Dendritic cell treated with granulocyte-macrophage colony-stimulating factor and Interleukin-4, amounts not matched to agents 40 ng/mL and 50 ng/mL, for 4 days (primary cell): ENCODE results near the gene THSD7B.
"Not testable (repeated sequence)": the region's sequence is repeated elsewhere in the genome, so short reads cannot be mapped to it uniquely, and the experiment has no call there.

Source experiments
- H3K27ac Mint-ChIP-seq: one replicate; pipeline ENCODE4 v1.8.0; 2022; ENCODE audit warnings: mild to moderate bottlenecking, mixed read lengths
- H3K27me3 Mint-ChIP-seq: one replicate; pipeline ENCODE4 v1.8.0; 2022; ENCODE audit warnings: mild to moderate bottlenecking, mixed read lengths
- H3K36me3 Mint-ChIP-seq: one replicate; pipeline ENCODE4 v1.8.0; 2022; ENCODE audit warnings: low read depth, mixed read lengths
- H3K4me1 Mint-ChIP-seq: one replicate; pipeline ENCODE4 v1.8.0; 2022; ENCODE audit warnings: low read depth, mixed read lengths
- H3K4me3 Mint-ChIP-seq: one replicate; pipeline ENCODE4 v1.8.0; 2022; ENCODE audit warnings: mild to moderate bottlenecking, moderate library complexity, mixed read lengths
- H3K9me3 Mint-ChIP-seq: one replicate; pipeline ENCODE4 v1.8.0; 2022; ENCODE audit warnings: mixed read lengths
- intact Hi-C: fragments of 100-400 bp; cut with micrococcal nuclease; formaldehyde crosslinking; loops from one replicate; pipeline ENCODE4 v1.15.0; 2022

THSD7B gene

DNA sequence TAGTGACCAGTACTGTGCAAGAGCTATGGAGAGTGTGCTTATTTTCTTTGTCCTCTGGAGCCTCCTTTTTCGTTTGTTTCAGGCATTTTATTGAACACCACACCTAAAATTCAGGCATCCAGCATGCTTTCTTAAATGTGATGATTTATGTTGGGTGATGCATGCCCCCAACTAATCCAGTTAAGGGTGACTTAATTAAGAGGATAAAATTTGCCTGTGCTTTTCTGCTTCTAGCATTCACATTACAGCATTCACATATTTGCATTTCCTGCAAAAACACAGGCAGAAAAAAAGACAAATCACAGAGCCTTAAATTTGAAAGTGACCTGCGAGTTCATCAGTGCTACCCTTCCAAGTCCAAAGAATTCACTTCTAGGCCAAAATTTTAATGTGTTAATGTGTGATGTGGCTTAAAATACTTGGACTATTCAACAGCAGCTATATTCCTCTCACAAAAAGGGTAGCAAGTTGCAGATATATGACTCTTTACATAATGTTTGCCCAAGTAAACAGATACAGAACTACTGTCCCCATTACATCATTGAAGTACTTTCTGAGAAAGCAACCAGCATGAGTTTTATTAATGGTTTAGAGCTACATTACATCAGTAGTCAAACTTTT is 286.5 kb downstream of the THSD7B start:
- H3K27me3 Mint-ChIP-seq, result no peaks in the 10 kb centered on the region
- intact Hi-C loops, result no loop called here
- no peak overlapping the region for H3K4me3 Mint-ChIP-seq
- no peaks in the 10 kb centered on the region for H3K36me3 Mint-ChIP-seq
- H3K4me1 Mint-ChIP-seq, result no peaks in the 10 kb centered on the region
- H3K27ac Mint-ChIP-seq, result no peak overlapping the region
- no peaks in the 10 kb centered on the region for H3K9me3 Mint-ChIP-seq

DNA sequence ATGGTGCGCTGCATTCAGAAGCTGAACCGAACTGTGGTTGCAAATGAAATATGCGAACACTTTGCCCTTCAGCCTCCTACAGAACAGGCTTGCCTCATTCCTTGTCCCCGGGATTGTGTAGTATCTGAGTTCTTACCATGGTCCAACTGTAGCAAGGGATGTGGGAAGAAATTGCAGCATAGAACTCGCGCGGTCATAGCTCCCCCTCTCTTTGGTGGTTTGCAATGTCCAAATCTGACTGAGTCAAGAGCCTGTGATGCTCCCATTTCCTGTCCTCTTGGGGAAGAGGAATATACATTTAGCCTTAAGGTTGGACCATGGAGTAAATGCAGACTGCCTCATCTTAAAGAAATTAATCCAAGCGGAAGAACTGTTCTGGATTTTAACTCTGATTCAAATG is 291.4 kb downstream of the THSD7B start:
- Mint-ChIP-seq H3K27me3 (no peaks in the 10 kb centered on the region), H3K4me1 (no peaks in the 10 kb centered on the region), H3K27ac (no peak overlapping the region), H3K36me3 (no peaks in the 10 kb centered on the region), H3K4me3 (no peak overlapping the region), H3K9me3 (no peaks in the 10 kb centered on the region)
- intact Hi-C loops, result no loop called here

DNA sequence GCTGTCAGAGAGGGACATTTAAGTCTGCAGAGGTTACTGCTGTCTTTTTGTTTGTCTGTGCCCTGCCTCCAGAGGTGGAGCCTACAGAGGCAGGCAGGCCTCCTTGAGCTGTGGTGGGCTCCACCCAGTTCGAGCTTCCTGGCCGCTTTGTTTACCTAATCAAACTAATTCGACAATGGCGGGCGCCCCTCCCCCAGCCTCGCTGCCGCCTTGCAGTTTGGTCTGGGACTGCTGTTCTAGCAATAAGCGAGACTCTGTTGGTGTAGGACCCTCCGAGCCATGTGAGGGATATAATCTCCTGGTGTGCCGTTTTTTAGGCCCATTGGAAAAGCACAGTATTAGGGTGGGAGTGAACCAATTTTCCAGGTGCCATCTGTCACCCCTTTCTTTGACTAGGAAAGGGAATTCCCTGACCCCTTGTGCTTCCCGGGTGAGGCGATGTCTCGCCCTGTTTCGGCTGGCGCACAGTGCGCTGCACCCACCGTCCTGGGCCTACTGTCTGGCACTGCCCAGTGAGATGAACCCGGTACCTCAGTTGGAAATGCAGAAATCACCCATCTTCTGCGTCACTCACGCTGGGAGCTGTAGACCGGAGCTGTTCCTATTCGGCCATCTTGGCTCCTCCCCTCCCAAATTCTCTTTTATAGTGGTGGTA is 310.9 kb downstream of the THSD7B start:
- H3K36me3 Mint-ChIP-seq, H3K27me3 Mint-ChIP-seq, H3K4me1 Mint-ChIP-seq, H3K4me3 Mint-ChIP-seq, H3K27ac Mint-ChIP-seq, intact Hi-C loops: not testable (repeated sequence)
- H3K9me3 Mint-ChIP-seq, result peaks cover 38% of the 10 kb centered on the region

DNA sequence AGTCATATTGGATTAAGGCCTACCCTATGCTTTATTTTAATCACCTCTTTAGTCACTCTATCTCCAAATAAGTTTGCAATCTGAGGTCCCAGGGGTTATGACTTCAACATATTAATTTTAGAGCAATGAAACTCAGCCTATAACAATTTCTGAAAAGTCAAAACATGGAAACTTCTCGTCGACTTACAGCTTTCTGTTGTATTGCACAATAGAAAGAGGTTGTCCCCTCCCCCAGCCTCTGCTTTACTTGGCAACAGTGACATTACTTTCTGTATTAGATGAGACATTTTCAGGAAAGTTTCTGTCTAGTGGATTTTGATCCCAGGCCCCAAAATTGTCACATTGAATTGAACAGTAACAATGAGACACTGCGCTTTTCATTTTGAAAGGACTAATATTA is 326.4 kb downstream of the THSD7B start:
- H3K36me3 Mint-ChIP-seq, result no peaks in the 10 kb centered on the region
- H3K27ac Mint-ChIP-seq, result no peak overlapping the region
- peaks cover 9% of the 10 kb centered on the region for H3K9me3 Mint-ChIP-seq
- no peaks in the 10 kb centered on the region for H3K4me1 Mint-ChIP-seq
- no peak overlapping the region for H3K4me3 Mint-ChIP-seq
- intact Hi-C loops, result no loop called here
- H3K27me3 Mint-ChIP-seq, result no peaks in the 10 kb centered on the region

DNA sequence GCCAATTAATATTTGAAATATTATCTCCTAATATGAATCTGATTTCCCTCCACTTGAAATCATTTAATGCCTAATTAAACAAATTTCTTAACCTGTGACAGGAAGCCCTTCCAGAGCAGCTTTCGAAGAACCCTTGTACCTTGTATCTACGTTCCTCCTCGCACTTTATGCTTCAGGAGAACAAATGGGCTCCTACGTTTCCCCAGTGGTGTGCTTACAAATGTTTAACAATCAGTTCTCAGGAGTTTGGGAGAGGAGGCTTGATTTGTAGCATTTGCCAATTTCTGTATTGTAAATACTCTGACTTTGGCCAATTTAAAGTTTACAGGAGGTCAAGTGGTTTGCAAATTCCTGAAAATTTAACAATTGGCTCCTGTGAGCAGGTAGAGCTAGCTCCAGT is 327.8 kb downstream of the THSD7B start:
- intact Hi-C loops, result no loop called here
- Mint-ChIP-seq H3K4me3 (no peak overlapping the region), H3K36me3 (no peaks in the 10 kb centered on the region), H3K4me1 (no peaks in the 10 kb centered on the region), H3K27ac (no peak overlapping the region), H3K9me3 (no peaks in the 10 kb centered on the region), H3K27me3 (no peaks in the 10 kb centered on the region)

DNA sequence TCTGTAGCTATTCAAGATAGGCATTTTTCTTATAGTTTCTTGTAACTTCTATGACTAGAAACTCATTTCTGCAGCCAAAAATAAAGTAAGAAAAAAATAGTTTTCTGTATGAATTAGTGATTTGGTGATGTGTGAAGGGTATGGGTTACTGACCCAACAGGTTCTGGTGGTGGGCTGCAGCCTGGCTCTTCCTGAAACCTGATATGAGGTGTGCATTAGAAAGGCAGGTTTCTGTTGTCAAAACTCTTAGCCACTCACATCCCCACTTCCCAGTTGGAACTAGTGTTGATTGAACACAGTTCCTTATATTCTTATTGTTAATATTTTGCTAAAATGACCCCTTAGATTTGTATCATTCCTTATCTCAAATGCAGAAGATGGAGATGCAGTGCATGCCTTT is 330.8 kb downstream of the THSD7B start:
- H3K27me3 Mint-ChIP-seq, result no peaks in the 10 kb centered on the region
- no peak overlapping the region for H3K4me3 Mint-ChIP-seq
- H3K4me1 Mint-ChIP-seq, result no peaks in the 10 kb centered on the region

DNA sequence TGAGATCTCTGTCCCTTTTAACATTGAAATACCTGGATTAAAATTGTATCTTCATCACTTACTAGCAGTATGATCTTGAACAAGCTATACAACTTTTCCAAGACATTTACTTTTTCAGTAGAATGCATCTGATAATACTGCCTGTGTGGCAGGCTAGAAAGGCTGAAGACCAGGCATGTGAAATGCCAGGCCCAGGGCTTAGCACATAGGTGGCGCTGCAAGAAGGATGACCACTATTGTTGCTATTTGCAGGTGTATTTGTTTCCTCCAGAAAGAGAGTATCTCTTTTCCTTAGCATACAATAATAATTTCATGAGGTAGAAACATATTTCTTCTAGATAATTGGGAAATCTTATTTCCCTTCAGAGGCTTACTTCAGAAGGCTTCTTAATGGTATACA is 331.3 kb downstream of the THSD7B start:
- no peaks in the 10 kb centered on the region for H3K36me3 Mint-ChIP-seq
- no peaks in the 10 kb centered on the region for H3K4me1 Mint-ChIP-seq
- intact Hi-C loops, result no loop called here
- no peaks in the 10 kb centered on the region for H3K27me3 Mint-ChIP-seq
- no peak overlapping the region for H3K27ac Mint-ChIP-seq
- no peak overlapping the region for H3K4me3 Mint-ChIP-seq
- H3K9me3 Mint-ChIP-seq, result no peaks in the 10 kb centered on the region

More for the DNA sequence above, 330.8 kb downstream of the THSD7B start:
- intact Hi-C loops, result no loop called here
- Mint-ChIP-seq H3K36me3 (no peaks in the 10 kb centered on the region), H3K9me3 (no peaks in the 10 kb centered on the region), H3K27ac (no peak overlapping the region)

DNA sequence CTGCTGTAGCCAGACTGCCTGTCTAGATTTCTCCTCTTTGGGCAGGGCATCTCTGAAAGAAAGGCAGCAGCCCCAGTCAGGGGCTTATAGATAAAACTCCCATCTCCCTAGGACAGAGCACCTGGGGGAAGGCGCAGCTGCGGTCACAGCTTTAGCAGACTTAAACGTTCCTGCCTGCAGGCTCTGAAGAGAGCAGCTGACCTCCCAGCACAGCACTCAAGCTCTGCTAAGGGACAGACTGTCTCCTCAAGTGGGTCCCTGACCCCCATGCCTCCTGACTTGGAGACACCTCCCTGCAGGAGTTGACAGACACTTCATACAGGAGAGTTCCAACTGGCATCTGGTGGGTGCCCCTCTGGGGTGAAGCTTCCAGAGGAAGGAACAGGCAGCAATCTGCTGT is 336.5 kb downstream of the THSD7B start:
- peaks cover 27% of the 10 kb centered on the region for H3K9me3 Mint-ChIP-seq
- intact Hi-C loops, H3K4me1 Mint-ChIP-seq, H3K27ac Mint-ChIP-seq, H3K4me3 Mint-ChIP-seq, H3K36me3 Mint-ChIP-seq, H3K27me3 Mint-ChIP-seq: not testable (repeated sequence)

DNA sequence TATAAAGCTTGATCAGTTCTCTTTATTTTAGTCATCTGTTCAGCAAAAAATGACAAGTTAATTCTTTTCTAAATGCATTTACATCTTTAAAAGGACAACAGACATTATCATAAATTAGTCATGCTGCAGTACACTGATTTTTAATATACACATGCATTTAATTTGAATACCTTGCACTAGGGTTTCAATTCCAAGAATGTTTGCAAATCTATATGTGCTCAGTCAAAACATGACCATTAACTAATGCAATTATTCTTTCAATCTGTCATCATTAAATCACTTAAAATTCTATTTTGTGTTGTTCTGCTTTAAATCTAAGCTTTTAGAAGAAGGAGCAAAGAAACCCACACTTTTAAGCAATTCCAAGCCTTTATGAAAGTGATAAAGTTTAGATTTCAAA is 342.6 kb downstream of the THSD7B start:
- intact Hi-C loops, result no loop called here
- no peak overlapping the region for H3K27ac Mint-ChIP-seq

DNA sequence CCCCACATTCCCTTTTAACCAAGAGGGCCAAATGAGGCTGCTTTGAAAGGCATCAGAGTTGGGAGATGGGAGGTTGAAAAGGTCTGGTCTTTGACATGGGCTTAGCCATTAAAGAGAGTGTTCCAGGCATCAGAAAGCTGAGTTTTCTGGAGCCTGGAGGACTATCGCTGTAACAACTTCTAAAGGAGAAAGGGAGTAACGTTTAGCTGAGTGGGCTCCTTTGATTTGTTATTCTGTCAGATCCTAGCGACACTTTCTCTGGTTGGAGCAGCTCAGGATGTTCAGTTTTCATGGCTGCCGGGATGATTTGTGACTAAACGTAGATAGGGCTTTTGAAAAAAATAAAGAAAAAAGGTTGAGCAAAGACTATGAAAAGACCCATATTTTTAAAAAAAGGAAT is 346.6 kb downstream of the THSD7B start:
- H3K27me3 Mint-ChIP-seq, result no peaks in the 10 kb centered on the region
- H3K4me3 Mint-ChIP-seq, result no peak overlapping the region
- H3K4me1 Mint-ChIP-seq, result no peaks in the 10 kb centered on the region
- H3K9me3 Mint-ChIP-seq, result no peaks in the 10 kb centered on the region
- intact Hi-C loops, result no loop called here
- no peaks in the 10 kb centered on the region for H3K36me3 Mint-ChIP-seq
- no peak overlapping the region for H3K27ac Mint-ChIP-seq

More for the DNA sequence above, 342.6 kb downstream of the THSD7B start:
- H3K4me3 Mint-ChIP-seq, result no peak overlapping the region
- H3K4me1 Mint-ChIP-seq, result no peaks in the 10 kb centered on the region
- H3K9me3 Mint-ChIP-seq, result peaks cover 15% of the 10 kb centered on the region
- H3K27me3 Mint-ChIP-seq, result no peaks in the 10 kb centered on the region
- no peaks in the 10 kb centered on the region for H3K36me3 Mint-ChIP-seq

DNA sequence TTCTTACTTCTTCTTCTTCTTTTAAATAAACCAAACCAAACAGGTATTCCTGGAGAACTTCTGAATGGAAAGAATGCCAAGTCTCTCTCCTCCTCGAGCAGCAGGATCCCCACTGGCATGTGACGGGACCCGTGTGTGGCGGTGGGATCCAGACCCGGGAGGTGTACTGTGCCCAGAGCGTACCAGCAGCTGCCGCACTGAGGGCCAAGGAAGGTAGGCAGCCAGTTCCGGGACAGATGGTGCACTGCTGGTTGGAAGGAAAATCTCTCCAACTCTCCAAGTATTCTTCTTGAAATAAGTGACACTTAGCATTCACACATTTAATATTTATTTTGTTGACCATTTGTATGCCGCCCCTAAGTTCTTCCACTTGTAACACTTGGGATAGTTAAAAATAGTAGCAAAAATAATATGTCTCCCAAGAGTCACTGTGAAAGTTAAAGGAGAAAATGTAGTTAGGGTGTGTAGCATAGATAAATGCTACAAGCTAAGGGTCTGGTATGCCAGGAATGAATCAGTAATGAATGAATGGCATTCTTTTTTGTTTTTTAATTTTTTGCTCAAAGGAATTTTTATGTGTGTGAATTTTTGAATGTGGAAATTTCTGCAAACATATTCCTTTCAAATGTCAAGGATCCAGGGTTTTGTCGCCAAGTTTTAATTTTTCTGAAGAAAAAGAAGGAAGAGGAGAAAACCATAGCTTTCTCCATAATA is 349.9 kb downstream of the THSD7B start:
- Mint-ChIP-seq H3K36me3 (no peaks in the 10 kb centered on the region), H3K27me3 (no peaks in the 10 kb centered on the region), H3K4me1 (no peaks in the 10 kb centered on the region), H3K27ac (no peak overlapping the region), H3K4me3 (no peak overlapping the region), H3K9me3 (no peaks in the 10 kb centered on the region)
- intact Hi-C loops, result no loop called here

DNA sequence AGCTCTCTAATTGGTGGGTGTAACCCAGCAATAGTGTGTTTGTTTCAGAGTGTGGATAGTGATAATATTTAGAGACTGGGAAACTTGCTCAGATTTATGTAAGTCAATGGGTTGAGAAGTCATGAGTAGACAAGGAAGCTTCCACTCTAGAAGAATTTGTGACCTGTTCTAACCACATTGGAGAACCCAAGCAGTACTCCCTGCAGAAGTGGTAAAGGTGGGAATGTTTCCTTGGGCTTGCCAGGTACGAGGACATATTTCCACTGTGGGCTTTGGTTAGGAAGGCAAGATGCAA is 350.4 kb downstream of the THSD7B start:
- H3K27ac Mint-ChIP-seq, result no peak overlapping the region
- intact Hi-C loops, result no loop called here
- no peaks in the 10 kb centered on the region for H3K9me3 Mint-ChIP-seq
- no peaks in the 10 kb centered on the region for H3K36me3 Mint-ChIP-seq
- H3K4me1 Mint-ChIP-seq, result no peaks in the 10 kb centered on the region
- H3K27me3 Mint-ChIP-seq, result no peaks in the 10 kb centered on the region
- H3K4me3 Mint-ChIP-seq, result no peak overlapping the region

DNA sequence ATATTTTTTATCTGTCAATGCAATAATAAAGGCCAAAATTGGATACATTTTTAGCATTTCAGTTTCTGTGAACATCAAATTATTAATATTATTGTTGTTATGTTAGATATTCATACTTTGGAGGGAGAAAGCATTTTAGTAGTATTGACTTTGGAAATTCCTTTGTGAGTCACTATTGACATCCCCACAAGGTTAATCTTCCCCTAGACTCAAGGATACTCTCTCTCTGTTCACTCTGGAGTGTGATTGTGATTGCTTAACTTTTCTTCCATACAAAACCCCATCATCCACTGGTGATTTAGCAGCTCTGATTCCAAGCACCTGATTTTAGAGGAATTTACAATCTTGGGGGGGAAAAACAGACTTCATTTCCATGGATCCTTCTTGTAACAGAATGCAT is 352.0 kb downstream of the THSD7B start:
- Mint-ChIP-seq H3K9me3 (no peaks in the 10 kb centered on the region), H3K36me3 (no peaks in the 10 kb centered on the region), H3K27ac (no peak overlapping the region), H3K4me1 (no peaks in the 10 kb centered on the region), H3K4me3 (no peak overlapping the region), H3K27me3 (no peaks in the 10 kb centered on the region)
- intact Hi-C loops, result no loop called here

DNA sequence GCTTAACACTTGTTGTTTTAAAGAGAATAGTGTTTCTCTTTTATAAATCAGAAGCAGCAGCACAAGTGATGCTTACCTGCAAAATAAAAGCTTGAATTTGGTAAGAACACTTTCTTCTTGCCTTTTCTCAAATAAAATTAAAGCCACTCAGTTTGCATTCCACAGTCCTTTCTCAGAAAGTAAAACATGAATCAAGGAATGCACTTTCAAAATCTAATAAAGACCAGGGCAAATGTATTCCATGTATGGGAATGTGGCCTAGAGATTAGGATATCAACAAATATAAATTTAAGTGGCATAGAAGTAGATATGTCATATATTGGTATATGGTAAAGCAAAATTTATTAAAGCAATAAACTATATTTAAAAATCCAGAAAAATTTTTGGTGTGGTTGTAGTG is 352.8 kb downstream of the THSD7B start:
- Mint-ChIP-seq H3K27me3 (no peaks in the 10 kb centered on the region), H3K27ac (no peak overlapping the region), H3K4me1 (no peaks in the 10 kb centered on the region), H3K36me3 (no peaks in the 10 kb centered on the region), H3K4me3 (no peak overlapping the region), H3K9me3 (no peaks in the 10 kb centered on the region)
- intact Hi-C loops, result no loop called here

DNA sequence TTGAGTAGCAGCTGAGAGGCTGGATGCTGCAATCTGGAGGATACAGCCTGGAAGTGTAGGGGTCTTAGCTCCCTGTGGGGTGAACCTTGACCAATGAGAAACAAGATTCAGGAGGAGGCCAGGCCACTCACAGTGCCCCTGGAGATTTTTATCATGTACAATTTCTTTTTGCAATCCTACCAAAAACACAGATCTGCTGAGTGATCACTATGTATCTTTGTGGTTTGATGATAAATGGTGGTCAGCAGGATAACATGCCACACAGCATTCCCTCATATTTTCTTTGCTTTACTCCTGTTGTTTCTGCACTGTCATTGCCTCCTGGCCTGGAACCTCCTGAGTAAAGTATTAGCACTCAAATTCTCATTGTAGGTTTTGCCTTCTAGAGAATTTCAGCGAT is 357.9 kb downstream of the THSD7B start:
- H3K36me3 Mint-ChIP-seq, result no peaks in the 10 kb centered on the region
- no peak overlapping the region for H3K4me3 Mint-ChIP-seq
- no peaks in the 10 kb centered on the region for H3K27me3 Mint-ChIP-seq
- H3K9me3 Mint-ChIP-seq, result no peaks in the 10 kb centered on the region
- H3K27ac Mint-ChIP-seq, result no peak overlapping the region
- no peaks in the 10 kb centered on the region for H3K4me1 Mint-ChIP-seq
- intact Hi-C loops, result no loop called here
